SK-N-SH treated with all-trans-retinoic acid at 6 μM for 48 hours (cell line): Measurements from ENCODE around the gene THSD4.

ENCODE experiments used
- ATAC-seq: fragments of 200-7000 bp; cut with Tn5 transposase; 3 replicates; pipeline ENCODE4 v1.9.1; 2020; ENCODE audit warnings: mild to moderate bottlenecking, moderate library complexity
- ARNTL ChIP-seq: fragments of 450-650 bp; formaldehyde crosslinking; IDR thresholded peaks from 2 replicates; pipeline ENCODE4 v1.5.0; 2020; ENCODE audit warnings: low read depth, mild to moderate bottlenecking, moderate library complexity, borderline replicate concordance
- BACH2 ChIP-seq: fragments of 250-450 bp; sonication (Bioruptor Pico); IDR thresholded peaks from 2 replicates; pipeline ENCODE4 v1.9.0; 2021; ENCODE audit warnings: mild to moderate bottlenecking, borderline replicate concordance
- CSDC2 ChIP-seq: fragments of 250-450 bp; sonication (Bioruptor Pico); IDR thresholded peaks from 2 replicates; pipeline ENCODE4 v1.5.0; 2020; ENCODE audit warnings: mild to moderate bottlenecking, moderate library complexity
- ESRRG ChIP-seq: fragments of 250-450 bp; sonication (Bioruptor Pico); IDR thresholded peaks from 2 replicates; pipeline ENCODE4 v1.6.1; 2021; ENCODE audit warnings: mild to moderate bottlenecking
- GLIS3 ChIP-seq: fragments of 250-450 bp; sonication (Bioruptor Pico); IDR thresholded peaks from 2 replicates; pipeline ENCODE4 v1.5.0; 2020; ENCODE audit warnings: mild to moderate bottlenecking, moderate library complexity
- ISL1 ChIP-seq: fragments of 250-450 bp; sonication (Bioruptor Pico); IDR thresholded peaks from 2 replicates; pipeline ENCODE4 v2.1.2; 2022; ENCODE audit warnings: mild to moderate bottlenecking, moderate library complexity
- OSR1 ChIP-seq: fragments of 250-450 bp; sonication (Bioruptor Pico); IDR thresholded peaks from 2 replicates; pipeline ENCODE4 v1.8.0; 2022; ENCODE audit warnings: moderate library complexity, mild to moderate bottlenecking, inconsistent platforms
- RARB ChIP-seq: fragments of 250-450 bp; sonication (Bioruptor Pico); IDR thresholded peaks from 2 replicates; pipeline ENCODE4 v1.8.0; 2021; ENCODE audit warnings: mild to moderate bottlenecking, moderate library complexity
- TCF4 ChIP-seq: fragments of 250-450 bp; sonication (Bioruptor Pico); IDR thresholded peaks from 2 replicates; pipeline ENCODE4 v1.8.0; 2021; ENCODE audit warnings: mild to moderate bottlenecking, moderate library complexity, borderline replicate concordance
- TOX ChIP-seq: fragments of 250-450 bp; sonication (Bioruptor Pico); IDR thresholded peaks from 2 replicates; pipeline ENCODE4 v1.8.0; 2021; ENCODE audit warnings: mild to moderate bottlenecking, moderate library complexity, borderline replicate concordance
- ZC3H10 ChIP-seq: fragments of 250-450 bp; sonication (Bioruptor Pico); IDR thresholded peaks from 2 replicates; pipeline ENCODE4 v1.5.1; 2021; ENCODE audit warnings: mild to moderate bottlenecking, moderate library complexity
- ZFP30 ChIP-seq: fragments of 450-650 bp; formaldehyde crosslinking; IDR thresholded peaks from 2 replicates; pipeline ENCODE4 v1.5.0; 2022; ENCODE audit warnings: mild to moderate bottlenecking, moderate library complexity
- ZNF565 ChIP-seq: fragments of 450-650 bp; formaldehyde crosslinking; conservative IDR thresholded peaks from 2 replicates; pipeline ENCODE4 v1.5.0; 2020; ENCODE audit warnings: low read depth, mild to moderate bottlenecking, moderate library complexity
- ZNF70 ChIP-seq: fragments of 450-650 bp; formaldehyde crosslinking; IDR thresholded peaks from 2 replicates; pipeline ENCODE4 v1.5.0; 2020; ENCODE audit warnings: mild to moderate bottlenecking, moderate library complexity
- ZNF8 ChIP-seq: fragments of 450-650 bp; formaldehyde crosslinking; IDR thresholded peaks from 2 replicates; pipeline ENCODE4 v1.5.0; 2020; ENCODE audit warnings: mild to moderate bottlenecking, moderate library complexity
- TF ChIP-seq, protein P1 (sequence below): fragments of 250-450 bp; sonication (Bioruptor Pico); IDR thresholded peaks from 2 replicates; pipeline ENCODE4 v1.5.0; 2020; ENCODE audit warnings: mild to moderate bottlenecking, moderate library complexity
- TF ChIP-seq, protein P2 (sequence below): fragments of 250-450 bp; sonication (Bioruptor Pico); IDR thresholded peaks from 2 replicates; pipeline ENCODE4 v1.5.1; 2021; ENCODE audit warnings: mild to moderate bottlenecking, moderate library complexity
- TF ChIP-seq, protein P3 (sequence below): fragments of 250-450 bp; sonication (Bioruptor Pico); IDR thresholded peaks from 2 replicates; pipeline ENCODE4 v1.8.0; 2021; ENCODE audit warnings: low read depth, mild to moderate bottlenecking, moderate library complexity, borderline replicate concordance
- TF ChIP-seq, protein P4 (sequence below): fragments of 250-450 bp; sonication (Bioruptor Pico); IDR thresholded peaks from 2 replicates; pipeline ENCODE4 v1.5.1; 2020; ENCODE audit warnings: low read depth, mild to moderate bottlenecking, moderate library complexity
- TF ChIP-seq, protein P5 (sequence below): fragments of 250-450 bp; sonication (Bioruptor Pico); IDR thresholded peaks from 2 replicates; pipeline ENCODE4 v1.8.0; 2020; ENCODE audit warnings: mild to moderate bottlenecking, moderate library complexity, borderline replicate concordance

The THSD4 gene

DNA sequence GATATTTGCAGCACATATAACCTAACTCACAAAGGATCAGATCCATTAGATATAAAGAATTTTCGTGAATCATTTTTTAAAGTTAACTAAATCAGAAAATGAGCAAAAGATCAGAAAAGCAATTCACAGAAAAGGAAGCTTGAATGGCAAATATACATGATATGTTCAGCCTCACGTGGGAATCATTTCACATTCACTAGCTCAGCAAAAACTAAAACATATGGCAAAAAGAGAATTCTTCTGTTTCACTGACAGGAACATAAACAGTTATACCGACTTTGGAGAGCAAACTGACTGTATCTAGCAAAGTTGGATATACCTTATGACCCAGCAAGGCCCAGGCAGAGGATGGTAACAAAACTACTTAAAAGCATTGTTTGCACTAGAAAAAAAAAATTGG, 661.0 kb downstream of the THSD4 start:
- no peak for ATAC-seq
- TF ChIP-seq ISL1 (CRISPR knock-in tag) = no peak
- no peak for TF ChIP-seq ESRRG (CRISPR knock-in tag)
- TF ChIP-seq ZFP30 (CRISPR knock-in tag) = no peak
- TF ChIP-seq CSDC2 = no peak
- TF ChIP-seq, protein P1, sequence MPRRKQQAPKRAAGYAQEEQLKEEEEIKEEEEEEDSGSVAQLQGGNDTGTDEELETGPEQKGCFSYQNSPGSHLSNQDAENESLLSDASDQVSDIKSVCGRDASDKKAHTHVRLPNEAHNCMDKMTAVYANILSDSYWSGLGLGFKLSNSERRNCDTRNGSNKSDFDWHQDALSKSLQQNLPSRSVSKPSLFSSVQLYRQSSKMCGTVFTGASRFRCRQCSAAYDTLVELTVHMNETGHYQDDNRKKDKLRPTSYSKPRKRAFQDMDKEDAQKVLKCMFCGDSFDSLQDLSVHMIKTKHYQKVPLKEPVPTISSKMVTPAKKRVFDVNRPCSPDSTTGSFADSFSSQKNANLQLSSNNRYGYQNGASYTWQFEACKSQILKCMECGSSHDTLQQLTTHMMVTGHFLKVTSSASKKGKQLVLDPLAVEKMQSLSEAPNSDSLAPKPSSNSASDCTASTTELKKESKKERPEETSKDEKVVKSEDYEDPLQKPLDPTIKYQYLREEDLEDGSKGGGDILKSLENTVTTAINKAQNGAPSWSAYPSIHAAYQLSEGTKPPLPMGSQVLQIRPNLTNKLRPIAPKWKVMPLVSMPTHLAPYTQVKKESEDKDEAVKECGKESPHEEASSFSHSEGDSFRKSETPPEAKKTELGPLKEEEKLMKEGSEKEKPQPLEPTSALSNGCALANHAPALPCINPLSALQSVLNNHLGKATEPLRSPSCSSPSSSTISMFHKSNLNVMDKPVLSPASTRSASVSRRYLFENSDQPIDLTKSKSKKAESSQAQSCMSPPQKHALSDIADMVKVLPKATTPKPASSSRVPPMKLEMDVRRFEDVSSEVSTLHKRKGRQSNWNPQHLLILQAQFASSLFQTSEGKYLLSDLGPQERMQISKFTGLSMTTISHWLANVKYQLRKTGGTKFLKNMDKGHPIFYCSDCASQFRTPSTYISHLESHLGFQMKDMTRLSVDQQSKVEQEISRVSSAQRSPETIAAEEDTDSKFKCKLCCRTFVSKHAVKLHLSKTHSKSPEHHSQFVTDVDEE (CRISPR knock-in tag) = no peak
- TF ChIP-seq ZNF70 = no peak
- TF ChIP-seq, protein P2, sequence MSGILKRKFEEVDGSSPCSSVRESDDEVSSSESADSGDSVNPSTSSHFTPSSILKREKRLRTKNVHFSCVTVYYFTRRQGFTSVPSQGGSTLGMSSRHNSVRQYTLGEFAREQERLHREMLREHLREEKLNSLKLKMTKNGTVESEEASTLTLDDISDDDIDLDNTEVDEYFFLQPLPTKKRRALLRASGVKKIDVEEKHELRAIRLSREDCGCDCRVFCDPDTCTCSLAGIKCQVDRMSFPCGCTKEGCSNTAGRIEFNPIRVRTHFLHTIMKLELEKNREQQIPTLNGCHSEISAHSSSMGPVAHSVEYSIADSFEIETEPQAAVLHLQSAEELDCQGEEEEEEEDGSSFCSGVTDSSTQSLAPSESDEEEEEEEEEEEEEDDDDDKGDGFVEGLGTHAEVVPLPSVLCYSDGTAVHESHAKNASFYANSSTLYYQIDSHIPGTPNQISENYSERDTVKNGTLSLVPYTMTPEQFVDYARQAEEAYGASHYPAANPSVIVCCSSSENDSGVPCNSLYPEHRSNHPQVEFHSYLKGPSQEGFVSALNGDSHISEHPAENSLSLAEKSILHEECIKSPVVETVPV (CRISPR knock-in tag) = no peak
- TF ChIP-seq, protein P3, sequence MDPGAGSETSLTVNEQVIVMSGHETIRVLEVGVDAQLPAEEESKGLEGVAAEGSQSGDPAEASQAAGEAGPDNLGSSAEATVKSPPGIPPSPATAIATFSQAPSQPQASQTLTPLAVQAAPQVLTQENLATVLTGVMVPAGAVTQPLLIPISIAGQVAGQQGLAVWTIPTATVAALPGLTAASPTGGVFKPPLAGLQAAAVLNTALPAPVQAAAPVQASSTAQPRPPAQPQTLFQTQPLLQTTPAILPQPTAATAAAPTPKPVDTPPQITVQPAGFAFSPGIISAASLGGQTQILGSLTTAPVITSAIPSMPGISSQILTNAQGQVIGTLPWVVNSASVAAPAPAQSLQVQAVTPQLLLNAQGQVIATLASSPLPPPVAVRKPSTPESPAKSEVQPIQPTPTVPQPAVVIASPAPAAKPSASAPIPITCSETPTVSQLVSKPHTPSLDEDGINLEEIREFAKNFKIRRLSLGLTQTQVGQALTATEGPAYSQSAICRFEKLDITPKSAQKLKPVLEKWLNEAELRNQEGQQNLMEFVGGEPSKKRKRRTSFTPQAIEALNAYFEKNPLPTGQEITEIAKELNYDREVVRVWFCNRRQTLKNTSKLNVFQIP (CRISPR knock-in tag) = no peak
- no peak for TF ChIP-seq OSR1 (CRISPR knock-in tag)
- TF ChIP-seq ZNF565 (CRISPR knock-in tag) = no peak
- no peak for TF ChIP-seq TOX (CRISPR knock-in tag)
- TF ChIP-seq, protein P4, sequence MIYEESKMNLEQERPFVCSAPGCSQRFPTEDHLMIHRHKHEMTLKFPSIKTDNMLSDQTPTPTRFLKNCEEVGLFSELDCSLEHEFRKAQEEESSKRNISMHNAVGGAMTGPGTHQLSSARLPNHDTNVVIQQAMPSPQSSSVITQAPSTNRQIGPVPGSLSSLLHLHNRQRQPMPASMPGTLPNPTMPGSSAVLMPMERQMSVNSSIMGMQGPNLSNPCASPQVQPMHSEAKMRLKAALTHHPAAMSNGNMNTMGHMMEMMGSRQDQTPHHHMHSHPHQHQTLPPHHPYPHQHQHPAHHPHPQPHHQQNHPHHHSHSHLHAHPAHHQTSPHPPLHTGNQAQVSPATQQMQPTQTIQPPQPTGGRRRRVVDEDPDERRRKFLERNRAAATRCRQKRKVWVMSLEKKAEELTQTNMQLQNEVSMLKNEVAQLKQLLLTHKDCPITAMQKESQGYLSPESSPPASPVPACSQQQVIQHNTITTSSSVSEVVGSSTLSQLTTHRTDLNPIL (CRISPR knock-in tag) = no peak
- no peak for TF ChIP-seq ZNF8 (CRISPR knock-in tag)
- no peak for TF ChIP-seq ARNTL (CRISPR knock-in tag)
- no peak for TF ChIP-seq RARB (CRISPR knock-in tag)
- TF ChIP-seq BACH2 = no peak

DNA sequence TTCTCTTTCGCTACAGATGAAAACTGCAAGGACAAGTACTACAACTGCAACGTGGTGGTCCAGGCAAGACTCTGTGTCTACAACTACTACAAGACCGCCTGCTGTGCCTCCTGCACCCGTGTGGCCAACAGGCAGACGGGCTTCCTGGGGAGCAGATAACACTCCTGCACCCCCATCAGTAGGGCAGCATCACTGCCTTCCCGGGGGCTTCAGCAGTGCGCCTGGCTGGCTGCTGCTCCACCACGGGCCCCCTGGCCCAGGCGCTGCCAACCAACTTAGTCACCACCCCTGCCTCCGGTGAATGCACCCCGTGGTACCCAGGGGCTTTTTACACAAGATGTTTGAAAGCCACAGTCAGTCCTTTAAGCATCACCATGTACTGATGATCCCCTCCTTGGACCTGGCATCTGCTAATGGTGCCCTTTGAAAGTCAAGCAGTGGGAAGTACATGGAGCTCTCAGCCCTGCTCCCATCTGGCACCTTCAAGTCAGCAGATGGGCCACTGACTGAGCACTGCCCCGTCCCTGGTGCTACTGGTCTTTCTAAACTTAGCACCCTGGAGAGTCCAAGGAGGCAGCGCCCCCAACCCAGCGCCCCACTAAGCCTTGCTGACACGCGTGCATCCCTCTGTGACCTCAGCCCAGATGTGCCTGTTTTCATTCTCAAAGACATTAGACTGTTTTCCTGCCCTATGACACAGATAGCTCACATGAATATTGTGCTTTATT, 662.1 kb downstream of the THSD4 start:
- TF ChIP-seq ZC3H10 (CRISPR knock-in tag) = no peak
- TF ChIP-seq ZNF70 = 0 out of 2 replicates have a peak, but pooled peaks have one; percentile 42
- no peak for ATAC-seq

DNA sequence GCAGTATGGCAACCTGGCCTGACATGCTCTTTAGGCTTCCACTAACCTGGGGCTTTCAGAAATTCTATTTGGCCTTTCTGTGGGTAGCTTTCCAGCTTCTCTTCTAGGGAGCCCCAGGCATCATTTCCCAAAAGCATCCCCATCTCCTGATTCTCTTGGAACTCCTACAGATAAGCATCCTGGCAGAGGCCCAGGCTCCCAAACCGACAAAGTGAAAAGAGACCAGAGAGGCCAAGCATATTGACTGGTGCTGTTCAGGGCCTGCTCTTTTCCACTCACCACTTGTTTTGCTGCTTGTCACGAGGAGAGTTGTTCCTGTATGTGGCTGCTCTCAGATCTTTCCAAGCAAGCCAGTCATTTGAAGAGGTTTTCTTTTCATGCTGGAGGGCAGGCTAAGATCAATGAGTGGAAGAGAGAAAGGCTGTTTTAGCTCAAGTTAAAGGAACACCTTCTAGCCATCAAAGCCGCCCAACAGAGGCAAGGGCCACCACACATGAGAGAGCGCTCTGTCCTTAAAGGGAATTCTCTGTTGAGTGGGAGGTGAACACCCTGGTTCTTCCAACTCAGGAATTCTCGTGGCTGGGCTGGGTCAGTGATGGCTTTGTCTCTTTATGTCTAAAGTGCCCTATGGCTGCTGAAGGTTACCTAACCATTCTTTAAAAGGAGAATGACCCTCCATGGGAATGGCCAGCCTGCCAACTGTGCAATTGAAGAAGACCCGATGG, 664.0 kb downstream of the THSD4 start:
- no peak for ATAC-seq
- TF ChIP-seq, protein P2 (CRISPR knock-in tag) = no peak
- TF ChIP-seq, protein P5, sequence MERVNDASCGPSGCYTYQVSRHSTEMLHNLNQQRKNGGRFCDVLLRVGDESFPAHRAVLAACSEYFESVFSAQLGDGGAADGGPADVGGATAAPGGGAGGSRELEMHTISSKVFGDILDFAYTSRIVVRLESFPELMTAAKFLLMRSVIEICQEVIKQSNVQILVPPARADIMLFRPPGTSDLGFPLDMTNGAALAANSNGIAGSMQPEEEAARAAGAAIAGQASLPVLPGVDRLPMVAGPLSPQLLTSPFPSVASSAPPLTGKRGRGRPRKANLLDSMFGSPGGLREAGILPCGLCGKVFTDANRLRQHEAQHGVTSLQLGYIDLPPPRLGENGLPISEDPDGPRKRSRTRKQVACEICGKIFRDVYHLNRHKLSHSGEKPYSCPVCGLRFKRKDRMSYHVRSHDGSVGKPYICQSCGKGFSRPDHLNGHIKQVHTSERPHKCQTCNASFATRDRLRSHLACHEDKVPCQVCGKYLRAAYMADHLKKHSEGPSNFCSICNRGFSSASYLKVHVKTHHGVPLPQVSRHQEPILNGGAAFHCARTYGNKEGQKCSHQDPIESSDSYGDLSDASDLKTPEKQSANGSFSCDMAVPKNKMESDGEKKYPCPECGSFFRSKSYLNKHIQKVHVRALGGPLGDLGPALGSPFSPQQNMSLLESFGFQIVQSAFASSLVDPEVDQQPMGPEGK (CRISPR knock-in tag) = no peak
- TF ChIP-seq ZNF70 (no peak), GLIS3 (CRISPR knock-in tag) (no peak), BACH2 (no peak), ZC3H10 (CRISPR knock-in tag) (no peak), TCF4 (CRISPR knock-in tag) (no peak), RARB (CRISPR knock-in tag) (no peak), ZNF8 (CRISPR knock-in tag) (no peak), OSR1 (CRISPR knock-in tag) (no peak), ISL1 (CRISPR knock-in tag) (no peak), ESRRG (CRISPR knock-in tag) (no peak)
- TF ChIP-seq, protein P1 (CRISPR knock-in tag) = no peak
- TF ChIP-seq, protein P4 (CRISPR knock-in tag) = no peak
